Progenitor cell of endocrine pancreas (in vitro differentiated cells): ENCODE data around the gene SLC7A6OS. TPM values are rescaled to one million over a fixed set of nuclear protein-coding genes. Genes with fewer than 3 reads are reported as not detected.

Experiments used
- DNase-seq: peaks from one replicate; pipeline ENCODE4 v3.0.0; 2021; ENCODE audit warnings: low spot score; ENCODE audit not compliant: unreplicated experiment
- H3K27ac Mint-ChIP-seq: 2 replicates; pipeline ENCODE4 v1.8.0; 2021; ENCODE audit warnings: mild to moderate bottlenecking, moderate library complexity, mixed read lengths
- H3K27me3 Mint-ChIP-seq: 2 replicates; pipeline ENCODE4 v1.8.0; 2021; ENCODE audit warnings: mixed read lengths
- H3K36me3 Mint-ChIP-seq: 2 replicates; pipeline ENCODE4 v1.8.0; 2022; ENCODE audit warnings: mixed read lengths; ENCODE audit not compliant: insufficient read depth
- H3K4me1 Mint-ChIP-seq: 2 replicates; pipeline ENCODE4 v1.8.0; 2021; ENCODE audit warnings: low read depth, mixed read lengths
- H3K4me3 Mint-ChIP-seq: 2 replicates; pipeline ENCODE4 v1.8.0; 2021; ENCODE audit warnings: low read depth, mild to moderate bottlenecking, moderate library complexity, mixed read lengths
- H3K9me3 Mint-ChIP-seq: 2 replicates; pipeline ENCODE4 v1.8.0; 2021; ENCODE audit warnings: low read depth, mixed read lengths
- CTCF ChIP-seq: fragments of 200-600 bp; sonication (generic); IDR thresholded peaks from one replicate; pipeline ENCODE4 v1.5.0; 2021; ENCODE audit warnings: antibody characterized with exemption, mild to moderate bottlenecking; ENCODE audit not compliant: unreplicated experiment
- total RNA-seq: library from RNA; stranded (reverse); gene quantifications from 2 replicates; pipeline ENCODE4 v1.2.1, GENCODE V29; 2021

Gene SLC7A6OS
- total RNA-seq, 1 donor from 2014 or later, result 23.9 TPM

GRCh38 chr16:68273896-68274295 lies 36.9 kb downstream of the SLC7A6OS start:
- Mint-ChIP-seq H3K27me3 (no peaks in the 10 kb centered on the region), H3K27ac (no peak overlapping the region), H3K9me3 (no peaks in the 10 kb centered on the region), H3K4me3 (no peak overlapping the region), H3K36me3 (no peaks in the 10 kb centered on the region), H3K4me1 (peaks cover 25% of the 10 kb centered on the region)
- TF ChIP-seq CTCF, result no peak
- no peak for DNase-seq

GRCh38 chr16:68273459-68273858 lies 37.3 kb downstream of the SLC7A6OS start:
- no peak for DNase-seq
- H3K27ac Mint-ChIP-seq, result no peak overlapping the region
- H3K4me1 Mint-ChIP-seq, result peaks cover 25% of the 10 kb centered on the region
- H3K9me3 Mint-ChIP-seq, result no peaks in the 10 kb centered on the region
- no peak for TF ChIP-seq CTCF
- H3K4me3 Mint-ChIP-seq, result no peak overlapping the region
- no peaks in the 10 kb centered on the region for H3K36me3 Mint-ChIP-seq
- H3K27me3 Mint-ChIP-seq, result no peaks in the 10 kb centered on the region

- Mint-ChIP-seq H3K27me3 (no peaks in the 10 kb centered on the region), H3K9me3 (no peaks in the 10 kb centered on the region), H3K4me1 (peaks cover 25% of the 10 kb centered on the region), H3K27ac (no peak overlapping the region), H3K36me3 (no peaks in the 10 kb centered on the region), H3K4me3 (no peak overlapping the region)
- no peak for DNase-seq
- no peak for TF ChIP-seq CTCF
These were observed 38.1 kb downstream of the SLC7A6OS start for GRCh38 chr16:68272507-68273209.

GRCh38 chr16:68270353-68270752 lies 40.4 kb downstream of the SLC7A6OS start:
- Mint-ChIP-seq H3K4me3 (no peak overlapping the region), H3K27ac (no peak overlapping the region), H3K27me3 (peaks cover 5% of the 10 kb centered on the region), H3K4me1 (peaks cover 18% of the 10 kb centered on the region), H3K36me3 (no peaks in the 10 kb centered on the region), H3K9me3 (no peaks in the 10 kb centered on the region)
- DNase-seq, result no peak
- no peak for TF ChIP-seq CTCF

- no peak for TF ChIP-seq CTCF
- no peak for DNase-seq
- Mint-ChIP-seq H3K27ac (no peak overlapping the region), H3K4me1 (peaks cover 24% of the 10 kb centered on the region), H3K4me3 (no peak overlapping the region), H3K9me3 (no peaks in the 10 kb centered on the region), H3K27me3 (peaks cover 11% of the 10 kb centered on the region), H3K36me3 (no peaks in the 10 kb centered on the region)
These were observed 41.0 kb downstream of the SLC7A6OS start for GRCh38 chr16:68269793-68270192.
